CD4-positive, alpha-beta T cell treated with Interleukin-1 beta for 1 hour (primary cell): ENCODE data around the gene PPM1L.

Experiments used
- DNase-seq, 2 donors: peaks; one replicate each; pipeline ENCODE4 v3.0.0-alpha.2; 2020 to 2022

The PPM1L gene

GRCh38 chr3:160765211-160765610 is 9.2 kb downstream of the PPM1L start:
- DNase-seq: no peak

- no peak for DNase-seq
Observed at GRCh38 chr3:160768031-160768430, 12.0 kb downstream of the PPM1L start.

- DNase-seq: no peak
Observed at GRCh38 chr3:160768918-160769317, 12.9 kb downstream of the PPM1L start.

- no peak for DNase-seq
Observed at GRCh38 chr3:160771811-160772459, 15.9 kb downstream of the PPM1L start.

- no peak for DNase-seq
Observed at GRCh38 chr3:160773722-160774121, 17.7 kb downstream of the PPM1L start.

- DNase-seq: no peak
Observed at GRCh38 chr3:160774172-160774571, 18.1 kb downstream of the PPM1L start.

- no peak for DNase-seq
Observed at GRCh38 chr3:160778480-160778879, 22.4 kb downstream of the PPM1L start.

- DNase-seq: no peak
Observed at GRCh38 chr3:160779040-160779439, 23.0 kb downstream of the PPM1L start.

- DNase-seq: no peak
Observed at GRCh38 chr3:160780245-160780644, 24.2 kb downstream of the PPM1L start.

GRCh38 chr3:160781402-160781801 is 25.4 kb downstream of the PPM1L start:
- DNase-seq: no peak

- DNase-seq: no peak
Observed at GRCh38 chr3:160781863-160782262, 25.8 kb downstream of the PPM1L start.

GRCh38 chr3:160784853-160785252 is 28.8 kb downstream of the PPM1L start:
- DNase-seq: no peak

GRCh38 chr3:160790726-160791125 is 34.7 kb downstream of the PPM1L start:
- DNase-seq: no peak

- no peak for DNase-seq
Observed at GRCh38 chr3:160792540-160792939, 36.5 kb downstream of the PPM1L start.

- no peak for DNase-seq
Observed at GRCh38 chr3:160793722-160794252, 37.8 kb downstream of the PPM1L start.

- no peak for DNase-seq
Observed at GRCh38 chr3:160796089-160796812, 40.2 kb downstream of the PPM1L start.

GRCh38 chr3:160796813-160797164 is 40.8 kb downstream of the PPM1L start:
- DNase-seq: no peak

GRCh38 chr3:160797356-160797755 is 41.3 kb downstream of the PPM1L start:
- DNase-seq: no peak

GRCh38 chr3:160801386-160802118 is 45.5 kb downstream of the PPM1L start:
- peak; percentile 27 to 60 for DNase-seq

GRCh38 chr3:160804762-160805161 is 48.7 kb downstream of the PPM1L start:
- no peak for DNase-seq

- no peak for DNase-seq
Observed at GRCh38 chr3:160806094-160806493, 50.1 kb downstream of the PPM1L start.

GRCh38 chr3:160806686-160807085 is 50.7 kb downstream of the PPM1L start:
- DNase-seq: no peak

- no peak for DNase-seq
Observed at GRCh38 chr3:160808838-160809237, 52.8 kb downstream of the PPM1L start.

- no peak for DNase-seq
Observed at GRCh38 chr3:160809453-160809852, 53.4 kb downstream of the PPM1L start.
